H1 (cell line): ENCODE measurements around the gene NFATC4. TPM values are rescaled to one million over a fixed set of nuclear protein-coding genes. Genes with fewer than 3 reads are reported as not detected.

Experiments
- CTCF ChIA-PET: fragments of 300-600 bp; sonication (Branson Sonifier 250); formaldehyde crosslinking; loops from one replicate; lab custom pipeline; 2021; ENCODE audit not compliant: partially characterized antibody; lab: Charles Lee
- POLR2A ChIA-PET: fragments of 300-600 bp; sonication (Branson Sonifier 250); formaldehyde crosslinking; loops from one replicate; lab custom pipeline; 2021; ENCODE audit warnings: inconsistent platforms; ENCODE audit not compliant: partially characterized antibody; lab: Charles Lee
- DNase-seq, 2 experiments: peaks; one replicate each; pipeline versions ENCODE4 v3.0.0 to v3.0.0-alpha.2; 2010 to 2022; ENCODE audit warnings: low spot score in 2 of 2, low read depth in 1 of 2, mixed read lengths in 1 of 2
- FAIRE-seq: peaks from 2 replicates; lab custom pipeline; 2011; peaks lifted over from hg19 to GRCh38; lab: Jason Lieb, UNC
- H2AFZ ChIP-seq: 2 replicates; pipeline ENCODE4 v1.8.1; 2012; ENCODE audit warnings: low read length, inconsistent platforms
- H2AK5ac ChIP-seq: 2 replicates; pipeline ENCODE4 v1.6.1; 2013; ENCODE audit warnings: low read depth, low read length
- H2BK120ac ChIP-seq: replicated peaks from 2 replicates; pipeline ENCODE3; 2013; ENCODE audit warnings: low read depth, low read length, inconsistent platforms
- H2BK12ac ChIP-seq: 2 replicates; pipeline ENCODE4 v1.6.1; 2013; ENCODE audit warnings: low read depth, low read length
- H2BK15ac ChIP-seq: 2 replicates; pipeline ENCODE4 v1.6.1; 2013; ENCODE audit warnings: low read length
- H2BK20ac ChIP-seq: 2 replicates; pipeline ENCODE4 v1.6.1; 2013; ENCODE audit warnings: low read length
- H2BK5ac ChIP-seq: 2 replicates; pipeline ENCODE4 v1.6.1; 2013; ENCODE audit warnings: low read depth, low read length
- H3K14ac ChIP-seq: 2 replicates; pipeline ENCODE4 v1.6.1; 2013; ENCODE audit warnings: inconsistent platforms; ENCODE audit not compliant: insufficient read length
- H3K18ac ChIP-seq: 2 replicates; pipeline ENCODE4 v1.6.1; 2013; ENCODE audit warnings: low read length; ENCODE audit errors: extremely low read depth
- H3K23ac ChIP-seq: 2 replicates; pipeline ENCODE4 v1.6.1; 2013; ENCODE audit warnings: inconsistent platforms; ENCODE audit not compliant: insufficient read length
- H3K23me2 ChIP-seq: 2 replicates; pipeline ENCODE4 v1.6.1; 2013; ENCODE audit warnings: low read depth, low read length
- H3K27ac ChIP-seq: 2 replicates; pipeline ENCODE4 v1.6.1; 2011; ENCODE audit warnings: low read depth, low read length, inconsistent platforms
- H3K27me3 ChIP-seq, 4 experiments: replicated peaks in 1 of 4; 1 replicate in 1 of 4; 2 replicates in 3 of 4; pipeline versions ENCODE4 v1.6.1 to v1.8.1; 2011 to 2013; ENCODE audit warnings: low read length in 3 of 4, mild to moderate bottlenecking in 3 of 4, inconsistent platforms in 2 of 4, mixed read lengths in 2 of 4, moderate library complexity in 1 of 4; ENCODE audit not compliant: control insufficient read depth in 3 of 4, insufficient read depth in 3 of 4; ENCODE audit errors: extremely low read depth in 1 of 4
- H3K36me3 ChIP-seq, 4 experiments: 2 replicates each; pipeline versions ENCODE4 v1.6.1 to v1.8.1; 2011 to 2013; ENCODE audit warnings: mild to moderate bottlenecking in 4 of 4, low read length in 3 of 4, moderate library complexity in 2 of 4, control low read depth in 1 of 4, inconsistent platforms in 1 of 4; ENCODE audit not compliant: insufficient read depth in 4 of 4, control insufficient read depth in 2 of 4
- H3K4ac ChIP-seq: replicated peaks from 2 replicates; pipeline ENCODE3; 2013; ENCODE audit warnings: low read length, low read depth, mixed read lengths, inconsistent platforms; ENCODE audit not compliant: insufficient read length
- H3K4me1 ChIP-seq, 4 experiments: replicated peaks in 1 of 4; 1 replicate in 1 of 4; 2 replicates in 3 of 4; pipeline versions ENCODE4 v1.6.1 to v1.8.1; 2011 to 2013; ENCODE audit warnings: low read length in 3 of 4, inconsistent platforms in 2 of 4, mixed read lengths in 1 of 4; ENCODE audit not compliant: insufficient read depth in 4 of 4, control insufficient read depth in 3 of 4
- H3K4me2 ChIP-seq, 2 experiments: 2 replicates each; pipeline versions ENCODE4 v1.6.1 to v1.8.1; 2011 to 2013; ENCODE audit warnings: low read depth in 2 of 2, low read length in 2 of 2, control low read depth in 1 of 2, inconsistent platforms in 1 of 2, mild to moderate bottlenecking in 1 of 2; ENCODE audit not compliant: insufficient read depth in 1 of 2
- H3K4me3 ChIP-seq, 4 experiments: fragments of 200-600, 300-600 bp in 1 of 4; sonication (generic), shearing (Covaris generic), sonication (Bioruptor Twin) in 1 of 4; 2 replicates each; pipeline versions ENCODE4 v1.5.1 to v1.8.1; 2011 to 2016; ENCODE audit warnings: low read length in 4 of 4, low read depth in 3 of 4, control low read depth in 2 of 4, inconsistent platforms in 2 of 4, mild to moderate bottlenecking in 2 of 4, mixed read lengths in 1 of 4, moderate library complexity in 1 of 4; ENCODE audit not compliant: insufficient read depth in 2 of 4; ENCODE audit errors: extremely low read depth in 1 of 4
- H3K56ac ChIP-seq: replicated peaks from 2 replicates; pipeline ENCODE3; 2013; ENCODE audit warnings: low read depth, mild to moderate bottlenecking, mixed read lengths, low read length, inconsistent platforms; ENCODE audit not compliant: insufficient read length
- H3K79me1 ChIP-seq: 2 replicates; pipeline ENCODE4 v1.6.1; 2013; ENCODE audit warnings: low read depth, low read length, control low read depth
- H3K79me2 ChIP-seq, 2 experiments: 2 replicates each; pipeline versions ENCODE4 v1.6.1 to v1.8.1; 2012 to 2013; ENCODE audit warnings: low read length in 2 of 2, mild to moderate bottlenecking in 2 of 2, inconsistent platforms in 1 of 2; ENCODE audit not compliant: insufficient read depth in 2 of 2, control insufficient read depth in 1 of 2
- H3K9ac ChIP-seq, 4 experiments: replicated peaks in 1 of 4; 1 replicate in 1 of 4; 2 replicates in 3 of 4; pipeline versions ENCODE4 v1.6.1 to v1.8.1; 2011 to 2013; ENCODE audit warnings: low read depth in 3 of 4, low read length in 3 of 4, control low read depth in 2 of 4, mild to moderate bottlenecking in 2 of 4, moderate library complexity in 2 of 4, inconsistent platforms in 1 of 4; ENCODE audit errors: extremely low read depth in 1 of 4
- H3K9me3 ChIP-seq, 2 experiments: 2 replicates each; pipeline versions ENCODE4 v1.6.1 to v1.8.1; 2012 to 2013; ENCODE audit warnings: mild to moderate bottlenecking in 2 of 2, moderate library complexity in 2 of 2, control low read depth in 1 of 2, inconsistent platforms in 1 of 2, low read depth in 1 of 2, low read length in 1 of 2, mixed read lengths in 1 of 2; ENCODE audit not compliant: insufficient read depth in 2 of 2
- H4K20me1 ChIP-seq, 2 experiments: replicated peaks in 1 of 2; 2 replicates each; pipeline versions ENCODE3 to v1.8.1; 2011 to 2013; ENCODE audit warnings: inconsistent platforms in 2 of 2, low read length in 2 of 2, mild to moderate bottlenecking in 1 of 2; ENCODE audit not compliant: insufficient read depth in 2 of 2, control insufficient read depth in 1 of 2
- H4K5ac ChIP-seq: 2 replicates; pipeline ENCODE4 v1.6.1; 2013; ENCODE audit warnings: low read length, low read depth, mixed read lengths, inconsistent platforms; ENCODE audit not compliant: insufficient read length
- H4K8ac ChIP-seq: 2 replicates; pipeline ENCODE4 v1.8.0; 2013; ENCODE audit warnings: mild to moderate bottlenecking, moderate library complexity, low read length, inconsistent platforms; ENCODE audit not compliant: insufficient read depth; ENCODE audit errors: extremely low read depth
- H4K91ac ChIP-seq: replicated peaks from 2 replicates; pipeline ENCODE3; 2013; ENCODE audit warnings: low read length, mixed read lengths, inconsistent platforms; ENCODE audit not compliant: insufficient read length
- FOSL1 ChIP-seq: IDR thresholded peaks from 2 replicates; pipeline ENCODE4 v1.6.1; 2011; ENCODE audit warnings: mild to moderate bottlenecking, low read depth, low read length, moderate library complexity; ENCODE audit not compliant: insufficient read depth
- HDAC2 ChIP-seq, 2 experiments: fragments of 300-600 bp in 1 of 2; sonication (generic) in 1 of 2; IDR thresholded peaks; 2 replicates each; pipeline ENCODE4 v1.6.1; 2011 to 2012; ENCODE audit warnings: low read depth in 2 of 2, low read length in 2 of 2, mild to moderate bottlenecking in 2 of 2, moderate library complexity in 2 of 2, borderline replicate concordance in 1 of 2, inconsistent platforms in 1 of 2
- JUN ChIP-seq: IDR thresholded peaks from 2 replicates; pipeline ENCODE4 v1.6.1; 2011; ENCODE audit warnings: low read depth, mild to moderate bottlenecking, improper control_type of control experiment, low read length
- KDM4A ChIP-seq: IDR thresholded peaks from one replicate; pipeline ENCODE4 v1.7.1; 2012; ENCODE audit warnings: low read depth, mild to moderate bottlenecking, moderate library complexity, low read length, inconsistent platforms; ENCODE audit not compliant: severe bottlenecking
- POLR2AphosphoS5 ChIP-seq: IDR thresholded peaks from 2 replicates; pipeline ENCODE4 v1.6.1; 2011; ENCODE audit warnings: low read depth, low read length
- POU5F1 ChIP-seq: IDR thresholded peaks from 2 replicates; pipeline ENCODE4 v1.6.1; 2011; ENCODE audit warnings: low read depth, mild to moderate bottlenecking, low read length, moderate library complexity
- RXRA ChIP-seq: IDR thresholded peaks from 2 replicates; pipeline ENCODE4 v1.6.1; 2011; ENCODE audit warnings: low read depth, mild to moderate bottlenecking, low read length, moderate library complexity; ENCODE audit not compliant: insufficient read depth
- SIN3A ChIP-seq, 2 experiments: IDR thresholded peaks in 1 of 2; conservative IDR thresholded peaks in 1 of 2; 2 replicates each; pipeline ENCODE4 v1.6.1; 2011 to 2012; ENCODE audit warnings: low read length in 2 of 2, improper control_type of control experiment in 1 of 2, low read depth in 1 of 2, mild to moderate bottlenecking in 1 of 2
- WGBS, 2 experiments: shearing (Covaris generic) in 1 of 2; methylation state at CpG; one replicate each; pipeline versions ENCODE4 v1.1.6 to v1.1.7; 2013 to 2015; ENCODE audit warnings: low lambda C conversion rate in 2 of 2, mixed read lengths in 2 of 2, inconsistent platforms in 1 of 2, low coverage in 1 of 2, missing lambda C conversion rate in 1 of 2; ENCODE audit not compliant: insufficient replicate concordance in 2 of 2, insufficient coverage in 1 of 2, insufficient read length in 1 of 2; ENCODE audit errors: extremely low coverage in 1 of 2, missing lambda C conversion rate in 1 of 2; 5-methylcytosine and 5-hydroxymethylcytosine counted together
- polyA plus RNA-seq, 7 experiments: library from polyadenylated mRNA; depleted of rRNA in 3 of 7; stranded (reverse) in 5 of 7; unstranded in 2 of 7; fragments of >200 nt in 5 of 7; fragments of 200-250 nt in 2 of 7; gene quantifications; 1 replicate in 5 of 7; 2 replicates in 1 of 7; 4 replicates in 1 of 7; pipeline versions ENCODE4 v1.2.1 to v1.2.3, GENCODE V29; 2011 to 2013; ENCODE audit warnings: missing spikeins in 2 of 7, mixed read lengths in 2 of 7
- total RNA-seq: library from RNA; stranded (reverse); fragmentation: NEBNext Ultra II Directional; extraction: Animal tissue kit (Norgen Biotek cat#: 25700); gene quantifications from 2 replicates; pipeline ENCODE4 v1.2.1, GENCODE V29; 2021

The NFATC4 gene
- total and polyA plus RNA-seq, 2 of the 8 experiments (the other 6 are each of a cell fraction or from before 2014, with no cell fraction given) = 47.3 to 50.3 TPM

DNA sequence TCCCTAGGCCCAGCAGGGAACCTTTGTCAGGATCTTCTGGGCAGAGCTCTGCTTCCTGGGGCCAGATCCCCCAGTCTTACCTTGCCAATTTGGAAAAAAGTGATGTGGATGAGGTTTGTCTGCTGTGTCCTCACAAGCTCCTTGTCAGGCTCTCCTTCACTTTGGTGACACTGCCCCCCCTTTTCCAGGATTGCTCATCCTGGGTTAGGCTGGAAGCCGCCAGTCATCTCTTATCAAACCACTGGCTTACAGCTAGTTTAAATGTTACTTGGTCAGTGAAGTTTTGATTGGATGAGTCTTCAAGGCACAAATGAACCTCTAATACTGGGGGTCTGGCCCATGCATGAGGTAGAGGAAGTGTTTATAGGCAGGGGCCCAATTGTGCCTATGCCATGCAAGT lies 46.1 kb downstream of the NFATC4 start:
- Histone ChIP-seq H3K9ac (no peak overlapping the region), H3K27me3 (peaks cover 0 to 5% (median 3%) of the 10 kb centered on the region in 4 experiments; a peak in 3 of 7 replicates), H2BK12ac (no peak overlapping the region), H4K91ac (no peak overlapping the region), H4K8ac (no peak overlapping the region), H3K23ac (no peak overlapping the region), H3K23me2 (no peaks in the 10 kb centered on the region), H2BK120ac (no peak overlapping the region), H4K5ac (no peak overlapping the region), H3K9me3 (no peaks in the 10 kb centered on the region), H3K36me3 (peaks cover 4 to 11% (median 7%) of the 10 kb centered on the region in 4 experiments; a peak in 5 of 8 replicates), H2BK5ac (no peak overlapping the region), H2AK5ac (no peak overlapping the region), H2BK15ac (no peak overlapping the region), H3K4me3 (no peak overlapping the region), H2BK20ac (no peak overlapping the region), H3K4ac (no peak overlapping the region), H3K27ac (no peak overlapping the region), H3K79me1 (no peaks in the 10 kb centered on the region), H3K4me2 (no peak overlapping the region), H3K14ac (no peak overlapping the region), H3K79me2 (no peaks in the 10 kb centered on the region), H3K4me1 (no peaks in the 10 kb centered on the region), H4K20me1 (no peaks in the 10 kb centered on the region), H3K18ac (no peak overlapping the region), H3K56ac (no peak overlapping the region), H2AFZ (no peak overlapping the region)
- DNase-seq (no peak), FAIRE-seq (no peak)
- WGBS, 2 experiments = 100% methylated on average over 1 of the region's 1 CpG; no CpG with 5 or more reads in 1 of the 2 experiments
- POLR2A ChIA-PET = no interaction called here
- TF ChIP-seq RXRA (no peak), POLR2AphosphoS5 (no peak), HDAC2 (IDR thresholded peaks at IDR 0.05; ENCODE audit: borderline replicate concordance in 1 of 2, low read depth in 2 of 2, low read length in 2 of 2) (no peak), JUN (no peak), KDM4A (no peak), SIN3A (conservative IDR thresholded peaks at IDR 0.05 in 1 of 2, IDR thresholded peaks at IDR 0.05 in 1 of 2; ENCODE audit: low read depth in 1 of 2, low read length in 2 of 2) (no peak), FOSL1 (no peak), POU5F1 (no peak)
- CTCF ChIA-PET = interaction anchor here (1.0 to 9.6 kb wide), 12 partner anchors 12 to 171 kb away, joined by 3 to 101 read pairs (median 20); partner anchors contain the start of genes CBLN3, KHNYN and NYNRIN
